ENCODE measurements around the gene DGKD. TPM values are rescaled to one million over a fixed set of nuclear protein-coding genes. Genes with fewer than 3 reads are reported as not detected.

The DGKD gene
- total RNA-seq, 1 experiment from 2014 or later, result 41.4 TPM

- TF ChIP-seq JUN (CRISPR knock-in tag; IDR thresholded peaks at IDR 0.05), result no peak
Measured at GRCh38 chr2:233466991-233467603, 112.8 kb downstream of the DGKD start (continued).

- H3K4me3 Mint-ChIP-seq, result no peak overlapping the region
- DNase-seq (ENCODE audit: low spot score) (no peak), ATAC-seq (no peak)
- no peaks in the 10 kb centered on the region for H3K9me3 Mint-ChIP-seq
- ChIA-PET POLR2A (no interaction called here), CTCF (interaction anchor here (3.8 kb wide), 1 partner anchor 19 kb away, joined by 14 read pairs; no protein-coding TSS in a partner anchor)
- H3K36me3 Mint-ChIP-seq, result peaks cover 35% of the 10 kb centered on the region
- H3K27ac Mint-ChIP-seq, result no peak overlapping the region
- H3K4me1 Mint-ChIP-seq, result no peaks in the 10 kb centered on the region
- no peaks in the 10 kb centered on the region for H3K27me3 Mint-ChIP-seq (ENCODE audit: low read depth)
- TF ChIP-seq ARID4B (CRISPR knock-in tag; IDR thresholded peaks at IDR 0.05; ENCODE audit: borderline replicate concordance) (no peak), ZNF423 (CRISPR knock-in tag; IDR thresholded peaks at IDR 0.05) (no peak), ZNF121 (CRISPR knock-in tag; IDR thresholded peaks at IDR 0.05) (no peak), RORB (CRISPR knock-in tag; IDR thresholded peaks at IDR 0.05) (no peak), CDX4 (CRISPR knock-in tag; IDR thresholded peaks at IDR 0.05; ENCODE audit: borderline replicate concordance) (no peak), E2F5 (CRISPR knock-in tag; IDR thresholded peaks at IDR 0.05) (no peak), ZNF263 (CRISPR knock-in tag; IDR thresholded peaks at IDR 0.05; ENCODE audit: low read depth) (no peak), E2F4 (CRISPR knock-in tag; IDR thresholded peaks at IDR 0.05; ENCODE audit: borderline replicate concordance, low read depth) (no peak), ZNF671 (CRISPR knock-in tag; IDR thresholded peaks at IDR 0.05) (no peak), FOXJ3 (CRISPR knock-in tag; IDR thresholded peaks at IDR 0.05; ENCODE audit: borderline replicate concordance) (no peak), E2F1 (CRISPR knock-in tag; IDR thresholded peaks at IDR 0.05) (no peak)
Measured at GRCh38 chr2:233468047-233468740, 113.9 kb downstream of the DGKD start.

GRCh38 chr2:233468741-233469110, 114.4 kb downstream of the DGKD start:
- H3K27me3 Mint-ChIP-seq (ENCODE audit: low read depth), result no peaks in the 10 kb centered on the region
- POLR2A ChIA-PET, result no interaction called here
- TF ChIP-seq STAT6 (CRISPR knock-in tag; conservative IDR thresholded peaks at IDR 0.05; ENCODE audit: low read depth) (no peak), E2F4 (CRISPR knock-in tag; IDR thresholded peaks at IDR 0.05; ENCODE audit: borderline replicate concordance, low read depth) (no peak), NR3C1 (CRISPR knock-in tag; conservative IDR thresholded peaks at IDR 0.05; ENCODE audit: low read depth) (no peak), TEAD4 (CRISPR knock-in tag; IDR thresholded peaks at IDR 0.05) (no peak), ZBTB43 (CRISPR knock-in tag; IDR thresholded peaks at IDR 0.05) (no peak), ZNF396 (CRISPR knock-in tag; IDR thresholded peaks at IDR 0.05; ENCODE audit: borderline replicate concordance) (no peak)

More at GRCh38 chr2:233468741-233469110, 114.4 kb downstream of the DGKD start:
- H3K4me1 Mint-ChIP-seq, result no peaks in the 10 kb centered on the region
- ATAC-seq (no peak), DNase-seq (ENCODE audit: low spot score) (no peak)
- peaks cover 32% of the 10 kb centered on the region for H3K36me3 Mint-ChIP-seq
- H3K9me3 Mint-ChIP-seq, result no peaks in the 10 kb centered on the region
- no peak overlapping the region for H3K4me3 Mint-ChIP-seq
- CTCF ChIA-PET, result interaction anchor here (3.8 kb wide), 1 partner anchor 20 kb away, joined by 14 read pairs; no protein-coding TSS in a partner anchor
- H3K27ac Mint-ChIP-seq, result no peak overlapping the region
